Spleen (tissue), 13 donors: ENCODE measurements around the gene CYP4F11. TPM values are rescaled to one million over a fixed set of nuclear protein-coding genes. Genes with fewer than 3 reads are reported as not detected.

Experiments used
- DNase-seq: peaks from one replicate; pipeline ENCODE4 v3.0.0-alpha.2; 2020
- H3K27ac ChIP-seq, 8 donors: fragments of 200-600 bp; sonication (generic) in 7 of 8; 1 replicate in 4 of 8; 2 replicates in 4 of 8; pipeline versions ENCODE4 v1.5.0 to v1.8.0; 2016 to 2021; ENCODE audit warnings: inconsistent platforms in 4 of 8, mild to moderate bottlenecking in 4 of 8, moderate library complexity in 1 of 8
- H3K27me3 ChIP-seq, 7 donors: fragments of 200-600 bp; sonication (generic) in 6 of 7; replicated peaks in 1 of 7; 1 replicate in 4 of 7; 2 replicates in 3 of 7; pipeline versions ENCODE4 v1.5.0 to v1.8.0; 2016 to 2021; ENCODE audit warnings: inconsistent platforms in 3 of 7, mild to moderate bottlenecking in 1 of 7
- H3K36me3 ChIP-seq, 6 donors: fragments of 200-600 bp; sonication (generic) in 5 of 6; 1 replicate in 4 of 6; 2 replicates in 2 of 6; pipeline versions ENCODE4 v1.5.0 to v1.8.0; 2016 to 2021; ENCODE audit warnings: inconsistent platforms in 2 of 6
- H3K4me1 ChIP-seq, 6 donors: fragments of 200-600 bp; sonication (generic) in 5 of 6; 1 replicate in 3 of 6; 2 replicates in 3 of 6; pipeline versions ENCODE4 v1.5.0 to v1.8.0; 2016 to 2021; ENCODE audit warnings: inconsistent platforms in 3 of 6
- H3K4me3 ChIP-seq, 8 donors: fragments of 200-600 bp; sonication (generic) in 7 of 8; 1 replicate in 4 of 8; 2 replicates in 4 of 8; pipeline versions ENCODE4 v1.5.0 to v1.8.0; 2016 to 2021; ENCODE audit warnings: inconsistent platforms in 4 of 8, mild to moderate bottlenecking in 4 of 8, moderate library complexity in 2 of 8
- H3K9me3 ChIP-seq, 8 donors: fragments of 200-600 bp; sonication (generic) in 7 of 8; 1 replicate in 4 of 8; 2 replicates in 4 of 8; pipeline versions ENCODE4 v1.5.0 to v1.8.0; 2016 to 2021; ENCODE audit warnings: inconsistent platforms in 4 of 8
- CTCF ChIP-seq, 11 experiments: fragments of 200-600 bp in 7 of 11; fragments of 450-650 bp in 4 of 11; sonication (generic) in 4 of 11; IDR thresholded peaks in 8 of 11; conservative IDR thresholded peaks in 3 of 11; 1 replicate in 7 of 11; 2 replicates in 4 of 11; pipeline versions ENCODE4 v1.4.0 to v1.8.0; 2016 to 2021; ENCODE audit warnings: antibody characterized with exemption in 11 of 11, inconsistent platforms in 4 of 11, mild to moderate bottlenecking in 1 of 11
- POLR2A ChIP-seq, 3 donors: fragments of 450-650 bp; IDR thresholded peaks; one replicate each; pipeline ENCODE4 v1.5.1; 2017; ENCODE audit warnings: antibody characterized with exemption in 3 of 3, mild to moderate bottlenecking in 1 of 3
- POLR2AphosphoS5 ChIP-seq, 3 donors: sonication (generic); formaldehyde crosslinking; IDR thresholded peaks; one replicate each; pipeline ENCODE4 v1.5.1; 2017; ENCODE audit warnings: antibody characterized with exemption in 3 of 3
- WGBS, 5 donors: extraction: QIAGEN DNeasy Blood & Tissue Kit in 3 of 5; methylation state at CpG; one replicate each; pipeline versions ENCODE4 v1.1.5 to v1.1.7; 2013 to 2018; 5-methylcytosine and 5-hydroxymethylcytosine counted together
- intact Hi-C: fragments of 100-400 bp; cut with DNase I; formaldehyde crosslinking; loops from one replicate; pipeline ENCODE4 v1.15.0; 2023; ENCODE audit warnings: low total_unique reads
- long read RNA-seq, 2 donors: transcript quantifications; one replicate each; lab custom pipeline, GENCODE V29; 2026
- polyA plus RNA-seq, 3 donors: library from polyadenylated mRNA; stranded (reverse); fragments of 200-250 nt; gene quantifications; one replicate each; pipeline ENCODE4 v1.2.1, GENCODE V29; 2013
- total RNA-seq, 7 donors: library from RNA; depleted of rRNA in 3 of 7; stranded (reverse); fragments of >200 nt in 3 of 7; fragmentation: NEBNext Ultra II Directional in 4 of 7; extraction: Animal tissue kit (Norgen Biotek cat#: 25700) in 4 of 7; gene quantifications; one replicate each; pipeline versions ENCODE4 v1.1.0 to v1.2.1, GENCODE V29; 2016 to 2021
- donor health status: healthy with polysubstance abuse.
- donor health status: DM: no; HTN: no; CAD: no; lungs with moderate emphysema.
- donor health status: DM: no; HTN: no; CAD: no.
- donor health status: Bipolar disorder and iron deficiency.
- donor health status: healthy.
- donor health status: DM: no; HTN: no; CAD: no.
- donor health status: DM: yes; HTN: yes; CAD: no.

CYP4F11 gene
- 1 to 10 TPM in 5 of 7 donors, under 1 TPM in 1, not detected in 1; 0.34 to 4.9 (median 1.9) TPM for total RNA-seq
- under 1 TPM in 2 of 3 donors, not detected in 1; 0.07 to 0.58 TPM for polyA plus RNA-seq
- long read RNA-seq, donor 1, partial matches to known transcripts = 956 of 990 reads
- long read RNA-seq, donor 1, other reads (novel, unspliced or antisense) = 34 of 990 reads
- long read RNA-seq, donor 2 = 0 reads

GRCh38 chr19:15934332-15935078, at the start of gene CYP4F11:
TSS of gene CYP4F11 (minus strand) at chr19:15934529. CDS start at chr19:15934408, 121 bp downstream.
- Histone ChIP-seq H3K9me3 (peaks cover 0 to 19% (median 6%) of the 10 kb centered on the region in 8 donors), H3K4me3 (peak within 1 kb of the TSS in 1 of 8 donors; percentile 16), H3K27ac (peak within 1 kb of the TSS in 4 of 8 donors; percentile 26 to 63 (median 52)), H3K27me3 (peaks cover 0 to 22% (median 7%) of the 10 kb centered on the region in 7 donors), H3K4me1 (peaks cover 0 to 8% (median 1%) of the 10 kb centered on the region in 6 donors), H3K36me3 (no peaks in the 10 kb centered on the region)
- intact Hi-C loops = no loop called here
- 35 to 72% (median 52%) methylated on average over 9 to 10 of the region's 10 CpGs for WGBS, 5 donors
- DNase-seq = no peak
- TF ChIP-seq CTCF (IDR thresholded peaks at IDR 0.05 in 8 of 11, conservative IDR thresholded peaks at IDR 0.05 in 3 of 11) (no peak), POLR2AphosphoS5 (IDR thresholded peaks at IDR 0.05) (peak in 2 of 3 donors; percentile 25 to 64)

- H3K4me1 ChIP-seq = no peaks in the 10 kb centered on the region
- TF ChIP-seq POLR2AphosphoS5 (IDR thresholded peaks at IDR 0.05) (no peak), CTCF (IDR thresholded peaks at IDR 0.05 in 8 of 11, conservative IDR thresholded peaks at IDR 0.05 in 3 of 11) (no peak), POLR2A (IDR thresholded peaks at IDR 0.05) (no peak)
- H3K9me3 ChIP-seq = peaks cover 0 to 32% (median 24%) of the 10 kb centered on the region in 8 donors
- no peaks in the 10 kb centered on the region for H3K36me3 ChIP-seq
- intact Hi-C loops = no loop called here
- no peak overlapping the region for H3K27ac ChIP-seq
- no peak for DNase-seq
- WGBS, 5 donors = 72 to 90% (median 75%) methylated on average over 4 of the region's 4 CpGs
- H3K27me3 ChIP-seq = peaks cover 0 to 57% (median 8%) of the 10 kb centered on the region in 7 donors
- no peak overlapping the region for H3K4me3 ChIP-seq
These were observed 45.0 kb upstream of the CYP4F11 start for GRCh38 chr19:15979293-15979692.

GRCh38 chr19:15977690-15978089, 43.4 kb upstream of the CYP4F11 start:
- 58 to 77% (median 74%) methylated on average over 7 of the region's 7 CpGs for WGBS, 5 donors
- TF ChIP-seq CTCF (IDR thresholded peaks at IDR 0.05 in 8 of 11, conservative IDR thresholded peaks at IDR 0.05 in 3 of 11) = no peak
- TF ChIP-seq POLR2AphosphoS5 (IDR thresholded peaks at IDR 0.05) = no peak
- no peak for TF ChIP-seq POLR2A (IDR thresholded peaks at IDR 0.05)
- no peak overlapping the region for H3K4me3 ChIP-seq
- H3K9me3 ChIP-seq = peaks cover 0 to 20% (median 18%) of the 10 kb centered on the region in 8 donors
- H3K36me3 ChIP-seq = no peaks in the 10 kb centered on the region
- no peak overlapping the region for H3K27ac ChIP-seq
- H3K4me1 ChIP-seq = no peaks in the 10 kb centered on the region
- intact Hi-C loops = no loop called here
- no peak for DNase-seq
- peaks cover 0 to 65% (median 8%) of the 10 kb centered on the region in 7 donors for H3K27me3 ChIP-seq
